K562 (cell line): Measurements from ENCODE around the gene TENT4B.

Experiments
- CREBBP ChIP-seq: IDR thresholded peaks from one replicate; pipeline ENCODE4 v1.6.1; 2012; ENCODE audit warnings: low read depth, mild to moderate bottlenecking, control low read depth, inconsistent platforms, low read length
- CTCF ChIP-seq, 3 experiments: IDR thresholded peaks in 2 of 3; conservative IDR thresholded peaks in 1 of 3; 2 replicates each; pipeline ENCODE4 v1.5.1; 2011 to 2012; ENCODE audit warnings: low read length in 3 of 3, mild to moderate bottlenecking in 3 of 3, control low read depth in 2 of 3, improper control_type of control experiment in 1 of 3, inconsistent platforms in 1 of 3, low read depth in 1 of 3, mixed read lengths in 1 of 3, moderate library complexity in 1 of 3; ENCODE audit not compliant: insufficient read depth in 2 of 3
- HIVEP1 ChIP-seq: fragments of 250-450 bp; sonication (Bioruptor Pico); IDR thresholded peaks from 2 replicates; pipeline ENCODE4 v1.4.0; 2020; ENCODE audit warnings: mild to moderate bottlenecking
- JUN ChIP-seq, 2 experiments: sonication (generic) in 1 of 2; formaldehyde crosslinking in 1 of 2; IDR thresholded peaks; 2 replicates each; pipeline versions ENCODE4 v1.6.1 to v1.8.0; 2012 to 2022; ENCODE audit warnings: borderline replicate concordance in 2 of 2, mild to moderate bottlenecking in 2 of 2, improper control_type of control experiment in 1 of 2, low read depth in 1 of 2, low read length in 1 of 2, missing genetic modification reagents in 1 of 2
- KDM1A ChIP-seq, 2 experiments: fragments of 450-650 bp; IDR thresholded peaks; 2 replicates each; pipeline ENCODE4 v1.6.1; 2016; ENCODE audit warnings: mild to moderate bottlenecking in 2 of 2
- PHF8 ChIP-seq: fragments of 200-600 bp; sonication (generic); IDR thresholded peaks from 2 replicates; pipeline ENCODE4 v1.6.1; 2012; ENCODE audit warnings: mixed run types, mild to moderate bottlenecking, inconsistent platforms, low read length, moderate library complexity, borderline replicate concordance
- THRA ChIP-seq: fragments of 450-650 bp; IDR thresholded peaks from 2 replicates; pipeline ENCODE4 v1.6.1; 2017; ENCODE audit warnings: mild to moderate bottlenecking, moderate library complexity
- ZNF277 ChIP-seq: fragments of 250-450 bp; sonication (Bioruptor Pico); IDR thresholded peaks from 2 replicates; pipeline ENCODE4 v1.8.0; 2022; ENCODE audit warnings: inconsistent platforms, mild to moderate bottlenecking, moderate library complexity, borderline replicate concordance

- no peak for TF ChIP-seq CTCF (IDR thresholded peaks at IDR 0.05 in 2 of 3, conservative IDR thresholded peaks at IDR 0.05 in 1 of 3; ENCODE audit: insufficient read depth in 2 of 3, low read depth in 1 of 3, low read length in 3 of 3)
- no peak for TF ChIP-seq CREBBP
- TF ChIP-seq JUN (IDR thresholded peaks at IDR 0.05; ENCODE audit: borderline replicate concordance, low read depth, low read length), result no peak
- TF ChIP-seq JUN (CRISPR knock-in tag; IDR thresholded peaks at IDR 0.05; ENCODE audit: borderline replicate concordance), result no peak
- TF ChIP-seq PHF8, result no peak
- no peak for TF ChIP-seq ZNF277 (CRISPR knock-in tag)
- no peak; a peak in 1 of 4 replicates for TF ChIP-seq KDM1A (IDR thresholded peaks at IDR 0.05)
- no peak for TF ChIP-seq THRA
- TF ChIP-seq HIVEP1, result no peak
Observed at GRCh38 chr16:50151756-50152155, 1.4 kb upstream of the TENT4B start.
